HG03520 (cell line): ENCODE measurements around the gene HCFC2.

Experiments used
- ATAC-seq: cut with Tn5 transposase; IDR thresholded peaks from one replicate; pipeline ENCODE4 v1.9.1; 2021; ENCODE audit warnings: mild to moderate bottlenecking, moderate library complexity; ENCODE audit not compliant: unreplicated experiment

The HCFC2 gene

DNA sequence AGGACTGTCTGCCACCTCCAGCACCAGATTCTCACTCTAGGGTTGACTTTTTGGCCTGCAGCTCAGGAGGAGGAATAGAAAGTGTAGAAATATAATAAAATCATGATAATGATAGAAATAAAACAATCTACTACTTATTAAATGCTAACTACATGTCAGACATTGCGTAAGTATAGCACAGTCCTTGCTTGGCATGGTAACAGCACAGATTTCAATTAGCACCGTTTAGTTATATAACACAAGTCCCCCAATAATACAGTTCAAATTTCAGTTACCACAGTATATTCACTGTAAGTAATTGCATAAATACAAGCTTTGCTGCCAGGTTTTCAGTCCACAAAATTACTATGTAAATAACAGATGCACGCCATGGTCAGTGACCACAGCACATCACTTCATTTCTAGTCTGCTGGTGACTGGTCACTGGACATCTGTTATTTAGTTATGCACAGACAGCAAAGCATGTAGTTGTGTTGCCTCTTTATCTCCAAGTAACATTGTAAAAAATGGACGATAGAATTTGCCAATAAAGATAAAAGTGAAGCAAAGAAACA, 7.8 kb upstream of the HCFC2 start:
- no peak for ATAC-seq

DNA sequence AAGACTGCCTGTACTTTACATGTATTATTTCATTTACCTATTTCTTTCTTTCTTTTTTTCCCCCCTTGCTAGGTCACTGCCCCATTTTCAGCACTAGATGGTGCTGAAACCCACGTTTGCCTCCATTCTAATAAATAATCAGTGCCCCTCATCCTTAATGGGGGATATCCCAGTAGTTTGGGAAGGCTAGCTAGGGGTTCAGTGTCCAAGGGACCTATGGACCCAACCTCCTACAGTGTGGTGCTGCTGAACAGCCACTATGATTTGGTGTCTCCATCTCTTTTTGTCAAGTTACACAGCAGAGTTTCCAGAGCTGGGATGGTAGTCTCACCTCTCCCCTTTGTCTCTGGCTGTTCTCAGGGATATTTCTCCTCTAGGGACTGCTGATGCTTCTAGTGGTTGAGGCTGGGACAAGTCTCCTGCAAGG, 6.5 kb upstream of the HCFC2 start:
- ATAC-seq = no peak

DNA sequence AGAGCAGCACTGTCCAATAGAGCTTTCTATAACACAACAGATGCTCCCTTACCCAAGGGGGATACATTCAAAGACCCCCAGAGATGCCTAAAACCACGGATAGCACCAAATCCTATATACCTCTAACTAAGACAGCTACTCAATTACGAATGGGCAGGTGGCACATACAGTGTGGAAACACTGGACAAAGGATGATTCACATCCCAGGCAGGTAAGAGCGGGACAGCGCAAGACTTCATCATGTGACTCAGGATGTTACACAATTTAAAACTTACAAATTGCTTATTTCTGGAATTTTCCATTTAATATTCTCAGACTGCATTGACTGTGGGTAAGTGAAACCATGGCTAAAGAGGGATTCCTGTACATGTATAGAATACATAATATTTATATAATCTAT, 5.5 kb upstream of the HCFC2 start:
- no peak for ATAC-seq

DNA sequence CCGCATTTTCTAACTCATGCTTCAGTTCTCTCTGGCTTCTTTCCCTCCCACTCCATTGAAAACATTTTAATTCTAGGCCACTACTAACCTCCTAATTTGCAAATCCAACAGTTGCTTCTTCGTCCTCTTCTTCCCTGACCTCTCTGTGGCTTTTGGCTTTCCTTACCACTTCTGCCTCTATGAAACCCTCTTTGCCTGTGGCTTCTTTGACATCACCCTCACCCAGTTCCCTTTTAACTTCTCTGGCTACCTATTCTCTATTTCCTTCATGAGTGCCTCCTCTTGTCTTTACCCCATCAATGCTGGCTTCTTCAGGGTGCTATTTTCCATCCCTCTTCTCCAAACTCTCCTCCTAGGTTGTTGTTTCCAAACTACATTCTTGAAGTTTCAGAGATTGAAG, 4.4 kb upstream of the HCFC2 start:
- no peak for ATAC-seq

DNA sequence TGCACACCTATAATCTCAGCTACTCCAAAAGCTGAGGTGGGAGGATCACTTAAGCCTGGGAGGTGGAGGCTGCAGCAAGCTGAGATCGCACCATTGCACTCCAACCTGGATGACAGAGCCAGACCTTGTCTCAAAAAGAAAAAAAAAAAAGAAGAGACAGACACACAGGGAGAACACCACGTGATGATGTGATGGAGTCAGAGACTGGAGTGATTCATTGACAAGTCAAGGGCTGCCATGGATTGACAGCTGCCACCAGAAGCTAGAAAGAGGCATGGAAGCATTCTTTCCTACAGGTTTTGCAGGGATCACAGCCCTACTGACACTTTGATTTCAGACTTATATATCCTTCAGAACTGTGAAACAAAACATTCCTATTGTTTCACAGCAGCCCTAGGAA, 3.5 kb upstream of the HCFC2 start:
- no peak for ATAC-seq

DNA sequence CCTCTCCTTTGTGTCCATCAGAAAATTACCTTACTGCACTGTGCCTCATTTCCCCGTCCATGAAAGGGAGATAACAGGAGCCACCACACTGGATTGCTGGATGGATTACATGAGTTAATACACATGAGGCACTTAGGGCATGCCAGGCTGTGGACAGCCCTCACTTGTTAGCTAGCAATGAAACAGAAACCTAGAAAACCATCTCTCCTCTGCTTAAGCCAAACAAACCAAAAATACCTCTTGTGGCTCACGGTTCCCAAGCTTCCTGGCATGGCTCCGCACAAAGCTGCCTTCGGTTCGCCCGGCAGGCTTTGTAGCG, 660 bp upstream of the HCFC2 start:
- peak; percentile 22 for ATAC-seq

DNA sequence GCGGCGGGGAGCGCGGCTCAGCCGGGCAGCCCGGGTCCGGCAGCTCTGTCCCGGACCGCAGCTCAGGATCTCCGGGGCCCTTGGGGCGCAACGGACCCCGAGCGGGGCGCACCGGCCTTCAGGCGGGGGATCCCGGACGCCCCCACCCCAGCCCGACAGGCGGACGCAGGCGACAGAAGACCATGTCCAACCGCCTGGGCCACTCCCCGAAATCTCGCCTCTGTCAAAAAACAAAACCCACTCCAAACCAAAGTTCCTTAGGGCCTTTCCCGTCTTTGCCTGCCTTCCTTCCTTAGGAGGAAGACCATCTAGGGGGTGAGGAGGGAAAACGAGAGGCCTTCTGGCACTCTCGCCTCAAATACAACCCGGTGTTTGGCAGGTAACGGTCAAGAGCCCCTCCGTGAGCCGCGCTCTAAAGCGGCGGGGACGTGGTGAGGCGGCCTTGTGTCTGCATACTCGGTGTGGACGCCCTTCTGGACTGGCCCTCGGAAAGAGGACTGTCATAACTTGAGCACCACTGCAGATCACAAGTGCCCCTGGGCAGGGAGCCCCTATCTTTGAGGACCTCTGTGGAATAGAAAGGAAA, 604 bp downstream of the HCFC2 start:
- ATAC-seq = peak; percentile 22

DNA sequence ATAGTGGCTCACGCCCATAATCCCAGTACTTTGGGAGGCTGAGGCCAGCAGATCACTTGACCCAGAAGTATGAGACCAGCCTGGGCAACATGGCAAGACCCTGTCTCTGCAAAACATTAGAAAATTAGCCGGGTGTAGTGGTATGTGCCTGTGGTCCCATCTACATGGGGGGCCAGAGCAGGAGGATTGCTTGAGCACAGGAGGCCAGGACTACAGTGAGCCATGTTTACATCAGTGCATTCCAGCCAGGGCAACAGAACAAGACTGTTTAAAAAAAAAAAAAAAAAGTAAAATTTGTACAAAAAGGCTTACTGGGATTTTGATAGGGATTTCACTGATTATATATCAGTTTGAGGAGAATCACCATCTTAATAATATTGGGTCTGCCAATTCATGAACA, 7.8 kb downstream of the HCFC2 start:
- no peak for ATAC-seq

DNA sequence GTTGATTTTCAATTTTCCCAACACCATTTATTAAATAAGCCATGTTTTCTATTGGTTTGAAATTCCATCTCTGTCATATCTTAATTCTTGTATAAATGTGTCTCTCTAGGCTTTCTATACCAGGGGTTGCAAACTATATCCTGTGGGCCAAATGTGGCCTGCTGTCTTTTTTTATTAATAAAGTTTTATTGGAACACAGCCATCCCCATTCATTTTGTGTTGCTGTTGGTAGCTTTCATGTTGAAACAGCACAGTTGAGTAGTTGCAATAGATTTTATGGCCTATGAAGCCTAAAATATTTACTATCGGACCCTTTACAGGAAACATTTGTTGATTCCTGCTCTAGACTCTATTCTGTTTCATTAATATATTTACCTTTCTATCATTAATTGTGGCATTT, 9.4 kb downstream of the HCFC2 start:
- ATAC-seq = no peak

DNA sequence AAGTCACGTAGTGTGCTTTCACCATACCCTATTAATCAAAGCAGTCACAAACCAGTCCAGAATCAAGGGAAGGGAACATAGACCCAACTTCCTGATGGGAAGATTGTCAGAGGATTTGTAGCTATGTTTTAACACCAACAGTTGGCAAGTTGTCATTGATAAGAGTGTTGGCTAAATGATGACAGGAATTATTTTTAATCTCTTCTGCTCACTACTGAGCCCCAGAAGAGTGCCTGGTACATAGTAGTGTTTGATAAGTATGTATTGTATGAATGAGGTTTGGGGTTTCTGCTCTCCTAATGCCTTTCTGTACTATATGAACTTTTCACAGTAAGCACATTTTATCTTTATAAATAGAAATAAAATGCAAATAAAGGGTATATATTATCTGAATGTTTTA, 14.7 kb downstream of the HCFC2 start:
- no peak for ATAC-seq

DNA sequence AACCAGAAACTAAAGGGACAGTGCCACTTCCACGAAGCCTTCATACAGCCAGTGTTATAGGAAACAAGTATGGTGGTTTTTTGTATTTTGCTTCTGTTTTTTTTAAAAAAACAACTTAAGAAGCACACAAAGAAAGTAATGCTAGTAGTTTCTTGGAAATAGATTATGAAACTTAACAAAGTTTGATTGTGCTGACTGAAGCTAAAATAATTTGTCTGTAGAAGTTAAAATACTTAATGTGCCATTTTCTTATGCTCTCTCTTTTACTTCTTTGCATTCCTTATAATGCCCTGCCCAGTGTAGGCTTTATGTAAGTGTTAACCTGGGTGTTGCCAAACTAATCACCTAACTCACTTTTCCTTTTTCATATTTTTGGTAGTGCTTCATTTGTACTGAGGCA, 16.4 kb downstream of the HCFC2 start:
- no peak for ATAC-seq

DNA sequence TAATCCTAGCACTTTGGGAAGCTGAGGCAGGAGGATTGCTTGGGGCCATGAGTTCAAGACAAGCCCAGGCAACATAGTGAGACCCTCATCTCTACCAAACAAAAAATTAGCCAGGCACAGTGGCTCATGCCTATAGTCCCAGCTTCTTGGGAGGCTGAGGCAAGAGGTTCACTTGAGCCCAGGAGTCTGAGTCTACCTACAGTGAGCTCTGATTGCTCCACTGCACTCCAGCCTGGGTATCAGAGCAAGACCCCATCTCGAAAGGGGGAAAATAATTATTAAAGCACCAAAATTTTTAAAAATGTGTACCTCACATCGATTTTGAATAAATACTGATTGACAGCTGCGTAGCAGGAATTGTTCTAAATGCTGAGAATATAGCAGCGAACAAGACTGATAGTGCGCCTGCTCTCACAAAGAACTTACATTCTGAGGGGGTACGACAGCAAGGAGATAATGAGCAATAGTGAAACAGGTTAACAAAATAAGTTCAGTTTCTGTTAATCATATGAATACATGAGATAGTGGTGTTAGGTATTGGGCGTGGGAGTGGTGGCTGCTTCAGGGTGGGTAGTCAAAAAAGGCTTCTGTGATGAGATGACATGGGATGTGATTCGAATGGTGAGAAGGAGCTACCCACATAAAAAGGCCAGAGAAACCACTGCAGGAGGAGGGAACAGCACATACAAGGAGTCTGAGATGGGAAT, 19.6 kb downstream of the HCFC2 start:
- peak; percentile 85 for ATAC-seq

DNA sequence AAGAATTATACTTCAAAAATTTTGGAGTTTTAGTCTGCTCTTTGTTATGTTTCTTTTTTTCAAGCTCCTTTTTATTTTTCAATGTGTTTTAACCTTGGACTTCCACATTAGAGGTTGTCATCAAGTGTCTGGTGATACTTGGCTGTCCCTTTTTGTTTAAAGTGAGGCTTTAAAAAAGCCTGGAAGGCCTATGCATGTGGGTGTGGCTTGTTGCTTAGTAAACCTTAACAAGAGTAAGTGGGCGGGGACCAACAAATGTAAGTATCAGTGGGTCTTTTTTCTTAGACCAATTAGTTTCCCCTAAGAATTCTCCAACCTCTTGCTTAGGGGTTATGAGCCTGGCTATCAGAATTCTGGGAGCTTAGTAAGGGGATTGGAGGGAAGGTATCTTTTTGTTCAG, 26.4 kb downstream of the HCFC2 start:
- ATAC-seq = no peak

DNA sequence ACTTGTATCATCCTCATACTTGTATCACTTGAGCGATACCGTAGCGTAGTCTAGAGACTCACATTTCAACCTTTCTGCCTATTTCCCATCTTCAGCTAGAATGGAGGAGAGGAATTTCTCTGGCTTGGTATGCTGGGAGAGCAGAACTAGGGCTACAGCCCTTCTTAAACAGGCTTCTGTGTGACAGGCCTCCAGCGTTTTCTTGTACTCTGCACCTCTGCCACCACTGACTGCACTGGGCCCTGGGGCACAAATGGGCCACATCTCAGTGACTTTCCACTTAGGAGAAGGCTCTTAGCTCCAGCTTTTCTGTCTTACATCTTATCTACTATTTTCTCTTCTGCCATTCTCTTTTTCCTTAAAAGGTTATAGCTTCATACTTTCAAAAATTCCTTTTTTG, 26.8 kb downstream of the HCFC2 start:
- ATAC-seq = no peak

DNA sequence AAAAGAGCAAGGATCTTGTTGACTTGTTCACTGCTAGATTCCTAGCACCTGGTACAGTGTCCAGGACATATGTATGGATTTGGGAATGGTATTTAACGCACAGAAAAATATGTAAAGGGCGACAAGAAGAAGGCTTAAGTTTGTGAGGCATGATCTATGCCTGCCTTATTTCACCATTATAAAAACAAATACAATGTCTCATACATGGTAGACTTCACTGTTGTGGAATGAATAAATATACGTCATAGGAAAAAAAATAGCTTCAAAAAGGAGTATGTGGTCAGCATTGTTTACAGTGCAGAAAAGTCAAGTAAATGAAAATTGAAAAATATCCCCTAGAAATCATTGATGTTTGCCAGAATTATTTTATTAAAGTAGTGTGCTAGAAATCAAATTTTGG, 30.0 kb downstream of the HCFC2 start:
- no peak for ATAC-seq

DNA sequence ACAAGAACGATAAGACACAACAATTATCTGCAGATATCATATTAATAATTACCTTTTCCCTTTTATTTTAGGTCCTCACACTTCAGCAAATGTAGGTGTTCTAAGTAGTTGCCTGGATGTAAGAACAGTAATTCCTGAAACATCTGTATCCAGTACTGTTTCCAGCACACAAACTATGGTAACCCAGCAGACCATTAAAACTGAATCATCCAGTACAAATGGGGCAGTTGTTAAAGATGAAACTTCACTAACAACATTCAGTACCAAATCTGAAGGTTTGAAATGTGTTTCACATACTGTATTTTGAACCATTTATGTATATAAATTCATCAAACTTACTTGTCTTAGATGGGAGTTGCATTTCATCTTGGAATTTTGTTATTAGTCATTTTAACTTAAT, 31.0 kb downstream of the HCFC2 start:
- ATAC-seq = no peak

DNA sequence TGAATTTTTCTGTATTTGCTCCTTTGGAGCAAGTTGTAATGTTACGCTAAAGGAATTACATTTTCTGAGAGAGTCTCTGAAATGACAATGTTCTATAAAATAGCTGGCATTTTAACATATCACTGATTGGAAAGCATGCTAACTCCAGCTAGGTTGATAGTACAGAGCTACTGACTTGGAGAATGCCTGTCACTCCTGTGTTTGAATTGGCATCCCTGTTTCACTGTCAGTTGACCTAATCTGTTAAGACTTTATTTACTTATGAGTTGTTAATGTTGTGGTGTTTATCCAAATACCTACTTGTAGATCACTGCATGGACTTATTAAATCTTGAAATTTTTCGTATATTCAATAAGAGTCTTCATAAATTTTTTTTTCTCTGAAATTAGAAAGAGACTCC, 33.6 kb downstream of the HCFC2 start:
- ATAC-seq = no peak

DNA sequence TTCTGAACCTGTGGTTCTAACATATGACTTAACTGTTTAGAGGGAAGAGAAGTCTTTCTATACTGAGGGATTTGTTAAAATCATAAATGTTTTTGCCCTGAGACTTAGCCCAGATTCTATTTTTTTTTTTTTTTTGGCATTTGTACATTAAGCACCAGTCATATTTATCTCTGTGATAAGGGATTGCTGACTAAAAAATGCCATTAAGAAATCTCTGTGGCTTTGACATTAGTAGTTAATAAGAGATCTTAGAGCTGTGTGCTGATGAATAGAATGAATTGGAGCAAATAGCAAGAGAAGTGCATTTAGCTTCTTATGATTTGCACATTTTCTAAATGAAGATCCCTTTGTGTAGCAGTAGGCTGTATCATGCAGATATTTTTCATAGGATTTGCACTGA, 41.1 kb downstream of the HCFC2 start:
- no peak for ATAC-seq

DNA sequence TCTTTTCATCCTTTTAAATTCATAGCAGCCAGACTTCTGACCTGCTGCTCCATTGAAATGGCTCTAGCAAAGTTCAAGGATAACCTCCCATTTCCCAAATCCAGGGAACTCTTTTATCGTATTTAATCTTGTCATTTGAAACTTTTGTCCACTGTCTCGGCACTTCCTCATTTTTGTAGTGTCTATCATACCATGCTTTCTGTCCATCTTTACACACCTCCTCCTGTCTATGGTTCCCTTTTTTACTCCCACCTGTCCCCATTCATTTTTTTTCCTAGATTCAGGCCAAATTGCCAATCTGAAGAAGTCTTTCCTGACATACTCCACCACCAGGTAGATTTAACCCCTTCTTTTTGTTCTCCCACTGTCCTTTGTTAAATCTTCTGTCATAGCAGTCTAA, 42.6 kb downstream of the HCFC2 start:
- ATAC-seq = no peak

DNA sequence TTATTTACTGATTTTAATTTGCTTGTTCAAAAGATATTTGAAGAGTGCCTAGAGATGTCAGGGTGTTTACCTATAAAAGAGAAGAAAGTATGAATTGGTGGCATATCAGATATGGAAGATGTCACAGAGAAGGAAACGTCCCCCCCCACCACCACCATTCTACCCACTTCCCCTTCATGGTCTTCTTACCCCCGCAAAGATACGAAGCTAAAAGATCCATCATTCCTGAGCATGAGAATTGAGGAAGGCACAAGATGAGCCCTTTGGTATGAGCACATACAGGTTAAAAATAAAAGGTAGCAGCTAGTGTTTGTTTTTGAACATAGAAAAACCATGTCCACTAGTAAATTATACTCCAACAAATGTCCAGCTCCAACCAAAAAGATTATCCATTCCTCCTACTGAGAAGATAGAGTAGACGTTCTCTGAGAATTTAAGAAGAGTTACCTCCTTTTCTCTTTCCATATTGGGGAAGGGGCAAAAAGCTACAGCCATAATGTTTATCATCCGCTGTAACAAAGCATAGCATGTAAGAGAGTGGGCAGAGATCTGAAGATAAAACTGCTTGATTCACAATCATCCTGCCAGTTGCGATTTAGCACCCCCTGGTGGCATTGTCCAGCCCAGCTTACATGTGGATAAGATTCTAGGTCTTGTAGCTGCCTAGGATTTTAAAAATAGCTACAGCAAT, 44.6 kb downstream of the HCFC2 start:
- no peak for ATAC-seq

DNA sequence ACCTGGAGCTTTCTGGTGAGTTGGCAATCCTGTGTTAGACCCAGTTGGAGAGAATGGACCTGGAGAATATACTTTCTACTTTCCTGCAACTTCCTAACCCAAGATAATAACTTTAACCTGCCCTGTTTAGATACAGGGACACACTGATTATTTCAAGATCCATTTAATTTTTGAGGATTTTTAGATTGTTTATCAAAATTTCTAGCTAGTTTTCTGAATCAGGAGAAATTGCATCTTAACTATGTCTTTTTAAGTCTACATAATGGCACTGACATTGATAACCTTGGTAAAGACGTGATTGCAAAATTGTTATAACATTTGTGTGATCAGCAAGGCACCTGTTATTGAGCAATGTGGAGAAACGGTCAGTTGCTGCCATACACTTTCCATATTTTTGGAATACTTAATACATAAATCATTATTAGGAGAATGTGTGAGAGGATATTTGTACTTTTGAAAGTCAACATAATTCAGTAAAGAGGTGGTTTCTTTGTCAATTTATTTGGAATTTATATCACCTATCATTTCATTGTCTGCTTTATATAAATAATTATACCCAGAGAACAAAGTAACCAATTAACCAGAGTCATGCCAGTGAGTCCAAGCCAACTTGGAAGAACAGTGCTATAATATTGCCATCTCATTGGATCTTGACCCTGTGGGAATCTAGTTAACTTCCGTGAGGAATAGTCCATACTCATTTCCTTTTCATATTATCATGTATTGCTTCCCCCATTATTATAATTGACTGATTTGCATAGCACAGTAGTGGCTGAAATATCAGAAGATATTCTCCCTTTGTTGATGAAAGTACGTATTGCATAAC, 45.3 kb downstream of the HCFC2 start:
- no peak for ATAC-seq
